Hepatocyte (in vitro differentiated cells): ENCODE measurements around the gene PRPF4. TPM values are rescaled to one million over a fixed set of nuclear protein-coding genes. Genes with fewer than 3 reads are reported as not detected.

Experiments used
- DNase-seq: peaks from one replicate; pipeline ENCODE4 v3.0.0-alpha.2; 2016; ENCODE audit warnings: low spot score
- H2AFZ ChIP-seq: fragments of 200-600 bp; sonication (generic); 2 replicates; pipeline ENCODE4 v1.6.0; 2016; ENCODE audit warnings: antibody characterized with exemption, mild to moderate bottlenecking
- H3K27ac ChIP-seq: fragments of 200-600 bp; sonication (generic); 2 replicates; pipeline ENCODE4 v1.5.1; 2016; ENCODE audit warnings: mild to moderate bottlenecking
- H3K27me3 ChIP-seq: fragments of 200-600 bp; sonication (generic); 2 replicates; pipeline ENCODE4 v1.6.1; 2016
- H3K36me3 ChIP-seq: fragments of 200-600 bp; sonication (generic); replicated peaks from 2 replicates; pipeline ENCODE4 v1.5.1; 2016; ENCODE audit warnings: low read depth; ENCODE audit not compliant: insufficient read depth
- H3K4me1 ChIP-seq: fragments of 200-600 bp; sonication (generic); 2 replicates; pipeline ENCODE4 v1.5.1; 2016; ENCODE audit warnings: mild to moderate bottlenecking, moderate library complexity; ENCODE audit not compliant: insufficient read depth
- H3K4me2 ChIP-seq: fragments of 200-600 bp; sonication (generic); 2 replicates; pipeline ENCODE4 v1.6.0; 2016
- H3K4me3 ChIP-seq: fragments of 200-600 bp; sonication (generic); 2 replicates; pipeline ENCODE4 v1.5.1; 2016; ENCODE audit warnings: mild to moderate bottlenecking
- H3K79me2 ChIP-seq: fragments of 200-600 bp; sonication (generic); 2 replicates; pipeline ENCODE4 v1.6.0; 2017; ENCODE audit warnings: mild to moderate bottlenecking
- H3K9me2 ChIP-seq: fragments of 200-600 bp; sonication (generic); replicated peaks from 2 replicates; pipeline ENCODE4 v1.6.0; 2017; ENCODE audit warnings: mild to moderate bottlenecking; ENCODE audit not compliant: insufficient read depth
- H3K9me3 ChIP-seq: fragments of 200-600 bp; sonication (generic); 2 replicates; pipeline ENCODE4 v1.5.1; 2016; ENCODE audit warnings: low read depth, mild to moderate bottlenecking
- H4K20me1 ChIP-seq: fragments of 200-600 bp; sonication (generic); 2 replicates; pipeline ENCODE4 v1.6.0; 2016; ENCODE audit warnings: mild to moderate bottlenecking; ENCODE audit not compliant: insufficient read depth, poor library complexity, severe bottlenecking
- CTCF ChIP-seq: fragments of 200-600 bp; sonication (generic); IDR thresholded peaks from 2 replicates; pipeline ENCODE4 v1.5.1; 2016; ENCODE audit warnings: antibody characterized with exemption, mild to moderate bottlenecking; ENCODE audit not compliant: poor library complexity
- EZH2 ChIP-seq: fragments of 200-600 bp; sonication (generic); IDR thresholded peaks from 2 replicates; pipeline ENCODE4 v1.6.1; 2016; ENCODE audit warnings: antibody characterized with exemption, mild to moderate bottlenecking, borderline replicate concordance
- EZH2phosphoT487 ChIP-seq: fragments of 200-600 bp; sonication (generic); IDR thresholded peaks from one replicate; pipeline ENCODE4 v1.6.1; 2018; ENCODE audit warnings: antibody characterized with exemption, mild to moderate bottlenecking, low read depth, moderate library complexity; ENCODE audit not compliant: unreplicated experiment, severe bottlenecking
- WGBS: methylation state at CpG from one replicate; pipeline ENCODE4 v1.1.6; 2016; ENCODE audit warnings: low lambda C conversion rate; ENCODE audit errors: missing lambda C conversion rate; 5-methylcytosine and 5-hydroxymethylcytosine counted together
- polyA plus RNA-seq: library from polyadenylated mRNA; unstranded; fragments of >200 nt; fragmentation: Nextera tagmentation; extraction: Ambion mirVana; gene quantifications from 2 replicates; pipeline ENCODE4 v1.2.1, GENCODE V29; 2016
- total RNA-seq: library from RNA; depleted of rRNA; stranded (reverse); fragments of >200 nt; gene quantifications from 2 replicates; pipeline ENCODE4 v1.2.3, GENCODE V29; 2014

The PRPF4 gene
- total and polyA plus RNA-seq, 2 experiments from 2014 or later: 24.1 to 27.3 TPM

- Histone ChIP-seq H3K9me2 (no peaks in the 10 kb centered on the region), H3K27ac (no peak overlapping the region), H3K4me3 (no peak overlapping the region), H3K79me2 (peaks cover 7% of the 10 kb centered on the region), H3K4me2 (no peak overlapping the region), H2AFZ (no peak overlapping the region), H3K9me3 (no peaks in the 10 kb centered on the region), H3K27me3 (no peaks in the 10 kb centered on the region), H3K4me1 (no peaks in the 10 kb centered on the region), H4K20me1 (no peaks in the 10 kb centered on the region), H3K36me3 (no peaks in the 10 kb centered on the region)
- no peak for DNase-seq
- no peak for TF ChIP-seq EZH2
- TF ChIP-seq CTCF: no peak
- no peak for TF ChIP-seq EZH2phosphoT487
- WGBS: 97% methylated on average over 1 of the region's 1 CpG
These were observed 20.5 kb upstream of the PRPF4 start for GRCh38 chr9:113254991-113255390.

GRCh38 chr9:113255438-113255837 is 20.0 kb upstream of the PRPF4 start:
- 97% methylated on average over 6 of the region's 6 CpGs for WGBS
- no peaks in the 10 kb centered on the region for H3K9me2 ChIP-seq
- no peaks in the 10 kb centered on the region for H3K4me1 ChIP-seq
- no peaks in the 10 kb centered on the region for H3K27me3 ChIP-seq
- DNase-seq: no peak
- H3K27ac ChIP-seq: no peak overlapping the region
- no peaks in the 10 kb centered on the region for H3K36me3 ChIP-seq
- no peak overlapping the region for H2AFZ ChIP-seq
- TF ChIP-seq EZH2phosphoT487: no peak
- TF ChIP-seq CTCF: no peak
- TF ChIP-seq EZH2: no peak
- peaks cover 7% of the 10 kb centered on the region for H3K79me2 ChIP-seq
- no peaks in the 10 kb centered on the region for H4K20me1 ChIP-seq
- no peaks in the 10 kb centered on the region for H3K9me3 ChIP-seq
- no peak overlapping the region for H3K4me2 ChIP-seq
- H3K4me3 ChIP-seq: no peak overlapping the region

DNA sequence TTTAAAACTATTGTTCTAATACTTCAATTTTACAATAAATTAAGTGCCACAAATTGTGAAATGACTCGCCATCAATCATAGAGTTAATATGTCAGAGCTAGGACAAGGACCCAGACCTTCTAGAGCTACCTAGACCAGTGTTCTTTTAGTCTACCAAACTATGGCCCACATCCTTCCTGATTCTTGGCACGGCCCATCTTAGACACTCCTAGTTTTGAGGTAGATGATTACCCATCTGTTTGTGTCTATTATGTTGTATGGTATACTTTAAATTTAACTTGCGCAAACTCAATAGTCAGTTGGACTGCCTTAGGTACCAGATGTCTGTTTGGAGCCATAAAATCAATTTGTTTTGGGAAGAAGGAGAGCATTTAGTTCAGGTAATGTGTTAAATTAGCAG is 17.6 kb upstream of the PRPF4 start:
- no peak overlapping the region for H3K4me3 ChIP-seq
- no peak overlapping the region for H2AFZ ChIP-seq
- no peak for DNase-seq
- H3K27ac ChIP-seq: no peak overlapping the region
- H4K20me1 ChIP-seq: no peaks in the 10 kb centered on the region
- H3K9me3 ChIP-seq: no peaks in the 10 kb centered on the region
- no peaks in the 10 kb centered on the region for H3K9me2 ChIP-seq
- H3K27me3 ChIP-seq: no peaks in the 10 kb centered on the region
- H3K4me2 ChIP-seq: no peak overlapping the region
- H3K36me3 ChIP-seq: no peaks in the 10 kb centered on the region
- 93% methylated on average over 3 of the region's 3 CpGs for whole genome bisulfite sequencing
- peaks cover 7% of the 10 kb centered on the region for H3K79me2 ChIP-seq
- no peaks in the 10 kb centered on the region for H3K4me1 ChIP-seq
- TF ChIP-seq EZH2: no peak
- TF ChIP-seq CTCF: no peak
- TF ChIP-seq EZH2phosphoT487: no peak

DNA sequence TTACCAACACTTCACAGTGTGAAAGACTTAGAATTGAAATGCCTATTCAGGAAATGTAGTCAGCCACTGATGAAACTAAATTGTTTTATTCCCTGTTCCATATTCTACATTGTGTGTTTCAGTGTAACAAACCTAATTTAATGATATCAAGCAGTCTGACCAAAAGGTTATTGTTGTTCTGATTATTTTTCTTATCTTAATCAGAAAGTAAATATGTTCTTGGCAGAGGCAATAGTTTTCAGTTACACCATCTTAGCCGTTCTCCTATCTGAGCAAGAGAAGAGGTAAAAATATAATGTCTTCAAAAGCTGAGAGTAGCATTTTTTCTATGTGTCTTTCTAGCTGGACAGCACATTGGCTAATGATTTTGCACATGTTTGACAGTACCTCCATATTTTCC is 17.2 kb upstream of the PRPF4 start:
- Histone ChIP-seq H3K9me2 (no peaks in the 10 kb centered on the region), H3K79me2 (peaks cover 7% of the 10 kb centered on the region), H3K9me3 (no peaks in the 10 kb centered on the region), H3K4me1 (no peaks in the 10 kb centered on the region), H2AFZ (no peak overlapping the region), H3K27me3 (no peaks in the 10 kb centered on the region), H3K27ac (no peak overlapping the region), H4K20me1 (no peaks in the 10 kb centered on the region), H3K36me3 (no peaks in the 10 kb centered on the region), H3K4me2 (no peak overlapping the region), H3K4me3 (no peak overlapping the region)
- 73% methylated on average over 1 of the region's 1 CpG for WGBS
- no peak for DNase-seq
- TF ChIP-seq CTCF (no peak), EZH2 (no peak), EZH2phosphoT487 (no peak)
